ENCODE results near the gene FBXL13.
"Not testable (repeated sequence)": the region's sequence is repeated elsewhere in the genome, so short reads cannot be mapped to it uniquely, and the experiment has no call there.

Gene FBXL13

GRCh38 chr7:102791831-102792230 is 282.8 kb downstream of the FBXL13 start:
- H3K4me3 ChIP-seq (ENCODE audit: insufficient read depth, low read depth, low read length, poor library complexity, severe bottlenecking); H3K36me3 ChIP-seq (ENCODE audit: control insufficient read depth, insufficient read depth, low read length); H3K27ac ChIP-seq (ENCODE audit: insufficient read depth, low read length, poor library complexity, severe bottlenecking); H3K9me3 ChIP-seq (ENCODE audit: control insufficient read depth, low read length); H3K27me3 ChIP-seq (replicated peaks; ENCODE audit: control insufficient read depth, insufficient read depth, low read length, poor library complexity, severe bottlenecking); DNase-seq; H3K4me1 ChIP-seq (ENCODE audit: control insufficient read depth, insufficient read depth, low read length, poor library complexity, severe bottlenecking): not testable (repeated sequence)

GRCh38 chr7:102791367-102791766 is 283.2 kb downstream of the FBXL13 start:
- not testable (repeated sequence) for H3K4me3 ChIP-seq (ENCODE audit: insufficient read depth, low read depth, low read length, poor library complexity, severe bottlenecking); H3K27me3 ChIP-seq (replicated peaks; ENCODE audit: control insufficient read depth, insufficient read depth, low read length, poor library complexity, severe bottlenecking); H3K36me3 ChIP-seq (ENCODE audit: control insufficient read depth, insufficient read depth, low read length); H3K27ac ChIP-seq (ENCODE audit: insufficient read depth, low read length, poor library complexity, severe bottlenecking); DNase-seq; H3K9me3 ChIP-seq (ENCODE audit: control insufficient read depth, low read length); H3K4me1 ChIP-seq (ENCODE audit: control insufficient read depth, insufficient read depth, low read length, poor library complexity, severe bottlenecking)

DNA sequence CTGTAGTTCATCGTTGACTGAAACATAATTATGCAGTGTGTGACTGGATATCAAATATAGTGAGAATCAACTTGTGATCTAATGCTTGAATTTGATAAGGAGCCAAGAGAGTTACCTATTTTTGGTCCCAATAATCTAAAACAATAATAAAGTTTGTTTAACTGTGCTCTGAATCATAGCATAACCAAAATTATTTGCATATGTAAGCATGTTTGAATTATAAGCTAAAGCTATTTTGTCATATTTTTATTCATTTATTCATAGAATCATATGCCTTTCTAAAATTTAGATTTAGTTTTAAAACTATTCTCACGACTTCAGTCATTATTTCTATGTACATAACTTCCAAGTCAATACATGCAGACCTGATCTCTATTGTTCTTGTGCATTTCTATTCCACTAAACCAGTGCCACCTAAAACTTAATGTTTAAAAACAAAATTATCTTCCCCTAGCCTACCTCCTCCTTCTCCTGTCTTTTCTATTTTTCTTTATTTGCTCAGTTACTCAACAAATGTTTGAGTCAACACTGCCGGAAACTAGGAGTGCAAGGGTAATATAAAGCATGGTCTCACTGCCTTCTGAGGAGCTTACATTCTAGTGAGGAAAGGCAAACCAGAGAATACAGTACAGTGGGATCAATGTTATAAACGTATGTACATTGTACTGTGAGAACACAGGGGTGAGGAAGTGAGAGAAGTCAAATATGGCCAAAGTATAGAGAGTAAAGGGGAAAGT is 284.1 kb downstream of the FBXL13 start:
- H3K4me3 ChIP-seq (ENCODE audit: insufficient read depth, low read depth, low read length, poor library complexity, severe bottlenecking); H3K4me1 ChIP-seq (ENCODE audit: control insufficient read depth, insufficient read depth, low read length, poor library complexity, severe bottlenecking); H3K36me3 ChIP-seq (ENCODE audit: control insufficient read depth, insufficient read depth, low read length); H3K9me3 ChIP-seq (ENCODE audit: control insufficient read depth, low read length); DNase-seq; H3K27ac ChIP-seq (ENCODE audit: insufficient read depth, low read length, poor library complexity, severe bottlenecking); H3K27me3 ChIP-seq (replicated peaks; ENCODE audit: control insufficient read depth, insufficient read depth, low read length, poor library complexity, severe bottlenecking): not testable (repeated sequence)

DNA sequence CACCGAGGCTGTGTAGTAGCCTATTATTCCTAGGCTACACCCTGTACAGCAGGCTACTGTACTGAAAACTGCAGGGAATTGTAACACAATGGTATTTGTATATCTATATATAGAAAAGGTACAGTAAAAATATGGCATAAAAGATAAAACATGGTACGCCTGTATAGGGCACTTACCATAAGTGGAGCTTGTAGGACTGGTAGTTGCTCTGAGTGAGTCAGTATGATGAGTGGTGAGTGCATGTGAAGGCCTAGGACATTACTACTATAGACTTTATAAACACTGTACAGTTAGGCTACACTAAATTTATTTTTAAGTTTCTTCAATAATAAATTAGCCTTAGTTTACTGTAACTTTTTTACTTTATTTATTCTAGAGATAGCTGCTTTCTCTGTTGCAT is 285.8 kb downstream of the FBXL13 start:
- H3K36me3 ChIP-seq (ENCODE audit: control insufficient read depth, insufficient read depth, low read length); H3K27ac ChIP-seq (ENCODE audit: insufficient read depth, low read length, poor library complexity, severe bottlenecking); H3K27me3 ChIP-seq (replicated peaks; ENCODE audit: control insufficient read depth, insufficient read depth, low read length, poor library complexity, severe bottlenecking); DNase-seq; H3K4me1 ChIP-seq (ENCODE audit: control insufficient read depth, insufficient read depth, low read length, poor library complexity, severe bottlenecking); H3K9me3 ChIP-seq (ENCODE audit: control insufficient read depth, low read length); H3K4me3 ChIP-seq (ENCODE audit: insufficient read depth, low read depth, low read length, poor library complexity, severe bottlenecking): not testable (repeated sequence)

- not testable (repeated sequence) for H3K27ac ChIP-seq (ENCODE audit: insufficient read depth, low read length, poor library complexity, severe bottlenecking); H3K4me3 ChIP-seq (ENCODE audit: insufficient read depth, low read depth, low read length, poor library complexity, severe bottlenecking); H3K36me3 ChIP-seq (ENCODE audit: control insufficient read depth, insufficient read depth, low read length); DNase-seq; H3K4me1 ChIP-seq (ENCODE audit: control insufficient read depth, insufficient read depth, low read length, poor library complexity, severe bottlenecking); H3K9me3 ChIP-seq (ENCODE audit: control insufficient read depth, low read length); H3K27me3 ChIP-seq (replicated peaks; ENCODE audit: control insufficient read depth, insufficient read depth, low read length, poor library complexity, severe bottlenecking)
These were observed 293.7 kb downstream of the FBXL13 start for GRCh38 chr7:102780926-102781325.

GRCh38 chr7:102778663-102779062 is 295.9 kb downstream of the FBXL13 start:
- not testable (repeated sequence) for H3K4me1 ChIP-seq (ENCODE audit: control insufficient read depth, insufficient read depth, low read length, poor library complexity, severe bottlenecking); H3K4me3 ChIP-seq (ENCODE audit: insufficient read depth, low read depth, low read length, poor library complexity, severe bottlenecking); DNase-seq; H3K9me3 ChIP-seq (ENCODE audit: control insufficient read depth, low read length); H3K36me3 ChIP-seq (ENCODE audit: control insufficient read depth, insufficient read depth, low read length); H3K27ac ChIP-seq (ENCODE audit: insufficient read depth, low read length, poor library complexity, severe bottlenecking); H3K27me3 ChIP-seq (replicated peaks; ENCODE audit: control insufficient read depth, insufficient read depth, low read length, poor library complexity, severe bottlenecking)

DNA sequence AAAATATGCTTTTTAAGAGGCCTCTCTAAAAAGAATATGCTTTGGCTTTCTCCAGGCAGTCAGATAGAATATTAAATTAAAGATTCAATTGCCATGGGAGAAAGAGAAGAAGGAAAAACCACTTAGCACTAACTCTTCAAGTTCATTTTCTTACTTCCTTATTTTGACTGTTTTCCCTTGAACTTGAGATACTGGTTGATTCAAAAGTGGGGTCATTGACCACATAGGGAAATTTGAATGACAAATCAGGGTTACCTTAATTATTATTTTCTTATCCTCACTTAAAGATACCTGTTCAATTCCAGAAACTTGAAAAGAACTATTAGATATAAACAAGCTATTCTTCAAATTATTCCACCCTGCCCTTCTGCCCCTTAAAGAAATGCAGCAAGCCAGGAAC is 298.4 kb downstream of the FBXL13 start:
- not testable (repeated sequence) for DNase-seq; H3K36me3 ChIP-seq (ENCODE audit: control insufficient read depth, insufficient read depth, low read length); H3K27ac ChIP-seq (ENCODE audit: insufficient read depth, low read length, poor library complexity, severe bottlenecking); H3K27me3 ChIP-seq (replicated peaks; ENCODE audit: control insufficient read depth, insufficient read depth, low read length, poor library complexity, severe bottlenecking); H3K4me3 ChIP-seq (ENCODE audit: insufficient read depth, low read depth, low read length, poor library complexity, severe bottlenecking); H3K9me3 ChIP-seq (ENCODE audit: control insufficient read depth, low read length); H3K4me1 ChIP-seq (ENCODE audit: control insufficient read depth, insufficient read depth, low read length, poor library complexity, severe bottlenecking)

- not testable (repeated sequence) for H3K27me3 ChIP-seq (replicated peaks; ENCODE audit: control insufficient read depth, insufficient read depth, low read length, poor library complexity, severe bottlenecking); H3K9me3 ChIP-seq (ENCODE audit: control insufficient read depth, low read length); H3K4me3 ChIP-seq (ENCODE audit: insufficient read depth, low read depth, low read length, poor library complexity, severe bottlenecking); H3K4me1 ChIP-seq (ENCODE audit: control insufficient read depth, insufficient read depth, low read length, poor library complexity, severe bottlenecking); H3K36me3 ChIP-seq (ENCODE audit: control insufficient read depth, insufficient read depth, low read length); H3K27ac ChIP-seq (ENCODE audit: insufficient read depth, low read length, poor library complexity, severe bottlenecking); DNase-seq
These were observed 304.1 kb downstream of the FBXL13 start for GRCh38 chr7:102770467-102770866.

GRCh38 chr7:102769657-102770192 is 304.9 kb downstream of the FBXL13 start:
- DNase-seq; H3K4me3 ChIP-seq (ENCODE audit: insufficient read depth, low read depth, low read length, poor library complexity, severe bottlenecking); H3K9me3 ChIP-seq (ENCODE audit: control insufficient read depth, low read length); H3K4me1 ChIP-seq (ENCODE audit: control insufficient read depth, insufficient read depth, low read length, poor library complexity, severe bottlenecking); H3K27me3 ChIP-seq (replicated peaks; ENCODE audit: control insufficient read depth, insufficient read depth, low read length, poor library complexity, severe bottlenecking); H3K36me3 ChIP-seq (ENCODE audit: control insufficient read depth, insufficient read depth, low read length); H3K27ac ChIP-seq (ENCODE audit: insufficient read depth, low read length, poor library complexity, severe bottlenecking): not testable (repeated sequence)

DNA sequence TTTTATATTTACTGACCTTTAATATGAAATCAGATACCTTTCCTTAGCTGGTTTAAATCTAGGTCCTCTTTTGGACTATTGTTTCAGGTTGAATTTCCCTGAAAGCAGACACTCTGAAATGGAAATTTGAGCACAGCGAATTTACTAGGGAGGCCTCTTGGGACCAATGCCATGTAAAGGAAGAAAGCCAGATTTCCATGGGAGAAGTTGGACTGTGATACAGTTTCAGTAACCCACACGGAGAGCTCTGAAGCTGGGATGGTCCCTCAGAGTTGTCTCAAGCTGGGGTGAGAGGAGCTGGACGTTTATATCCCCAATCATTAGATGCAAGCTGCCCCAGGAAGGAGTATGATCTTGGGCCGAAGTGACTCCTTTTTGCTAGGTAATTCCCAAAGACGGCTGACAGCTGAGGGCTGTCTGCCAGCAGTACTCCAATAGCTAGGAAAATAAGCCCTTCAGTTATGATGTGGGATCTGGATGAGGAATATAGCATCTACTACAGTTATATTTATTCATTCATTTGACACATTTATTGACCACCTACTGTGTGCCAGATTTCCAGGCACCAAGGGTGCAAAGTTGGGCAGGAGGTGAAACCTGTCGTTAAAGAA is 311.2 kb downstream of the FBXL13 start:
- H3K27me3 ChIP-seq (replicated peaks; ENCODE audit: control insufficient read depth, insufficient read depth, low read length, poor library complexity, severe bottlenecking); H3K4me3 ChIP-seq (ENCODE audit: insufficient read depth, low read depth, low read length, poor library complexity, severe bottlenecking); H3K36me3 ChIP-seq (ENCODE audit: control insufficient read depth, insufficient read depth, low read length); H3K9me3 ChIP-seq (ENCODE audit: control insufficient read depth, low read length); DNase-seq; H3K4me1 ChIP-seq (ENCODE audit: control insufficient read depth, insufficient read depth, low read length, poor library complexity, severe bottlenecking); H3K27ac ChIP-seq (ENCODE audit: insufficient read depth, low read length, poor library complexity, severe bottlenecking): not testable (repeated sequence)

Data from effector memory CD4-positive, alpha-beta T cell (primary cell).